Gastroesophageal sphincter (tissue), 4 donors: Measurements from ENCODE around the gene RNF157. TPM values are rescaled to one million over a fixed set of nuclear protein-coding genes. Genes with fewer than 3 reads are reported as not detected.
"Not testable (repeated sequence)": the region's sequence is repeated elsewhere in the genome, so short reads cannot be mapped to it uniquely, and the experiment has no call there.

Source experiments
- ATAC-seq: fragments of 150-250 bp; one replicate; pipeline ENCODE4 v1.9.1; 2016; ENCODE audit warnings: mild to moderate bottlenecking, moderate library complexity
- H3K27ac ChIP-seq, 4 donors: fragments of 200-600 bp; sonication (generic) in 3 of 4; 1 replicate in 3 of 4; 2 replicates in 1 of 4; pipeline ENCODE4 v1.5.1; 2016 to 2019
- H3K27me3 ChIP-seq: fragments of 200-600 bp; sonication (generic); one replicate; pipeline ENCODE4 v1.5.1; 2019
- H3K36me3 ChIP-seq, 2 donors: fragments of 200-600 bp; sonication (generic); one replicate each; pipeline ENCODE4 v1.5.1; 2019; ENCODE audit warnings: control low read depth in 1 of 2
- H3K4me1 ChIP-seq, 3 donors: fragments of 200-600 bp; sonication (generic); 1 replicate in 2 of 3; 2 replicates in 1 of 3; pipeline ENCODE4 v1.5.1; 2016 to 2019; ENCODE audit warnings: control low read depth in 2 of 3
- H3K4me3 ChIP-seq, 2 donors: fragments of 200-600 bp; sonication (generic); one replicate each; pipeline ENCODE4 v1.5.1; 2019; ENCODE audit warnings: mild to moderate bottlenecking in 1 of 2, moderate library complexity in 1 of 2
- H3K9me3 ChIP-seq, 3 donors: fragments of 200-600 bp; sonication (generic); one replicate each; pipeline ENCODE4 v1.5.1; 2017 to 2019; ENCODE audit warnings: control low read depth in 2 of 3
- EP300 ChIP-seq: sonication (generic); formaldehyde crosslinking; IDR thresholded peaks from one replicate; pipeline ENCODE4 v1.6.1; 2017; ENCODE audit warnings: antibody characterized with exemption, mild to moderate bottlenecking
- POLR2A ChIP-seq, 2 donors: fragments of 450-650 bp; IDR thresholded peaks; one replicate each; pipeline ENCODE4 v1.6.1; 2017; ENCODE audit warnings: antibody characterized with exemption in 2 of 2, mild to moderate bottlenecking in 2 of 2, moderate library complexity in 1 of 2
- POLR2AphosphoS5 ChIP-seq: sonication (generic); formaldehyde crosslinking; IDR thresholded peaks from one replicate; pipeline ENCODE4 v1.6.1; 2017; ENCODE audit warnings: antibody characterized with exemption
- WGBS, 2 donors: methylation state at CpG; one replicate each; pipeline ENCODE4 v1.1.5; 2018; ENCODE audit warnings: low coverage in 1 of 2; 5-methylcytosine and 5-hydroxymethylcytosine counted together
- total RNA-seq, 4 donors: library from RNA; depleted of rRNA; stranded (reverse); fragments of >200 nt; gene quantifications; one replicate each; pipeline ENCODE4 v1.1.0, GENCODE V29; 2016
- TF ChIP-seq, protein P1 (sequence below), 4 experiments: fragments of 200-600 bp in 2 of 4; fragments of 450-650 bp in 2 of 4; sonication (generic) in 1 of 4; IDR thresholded peaks; one replicate each; pipeline ENCODE4 v1.5.1; 2017 to 2019; ENCODE audit warnings: antibody characterized with exemption in 4 of 4, mild to moderate bottlenecking in 2 of 4, moderate library complexity in 2 of 4

Gene RNF157
- total RNA-seq, 4 donors from 2014 or later, result 2.5 to 8.1 (median 3.3) TPM

DNA sequence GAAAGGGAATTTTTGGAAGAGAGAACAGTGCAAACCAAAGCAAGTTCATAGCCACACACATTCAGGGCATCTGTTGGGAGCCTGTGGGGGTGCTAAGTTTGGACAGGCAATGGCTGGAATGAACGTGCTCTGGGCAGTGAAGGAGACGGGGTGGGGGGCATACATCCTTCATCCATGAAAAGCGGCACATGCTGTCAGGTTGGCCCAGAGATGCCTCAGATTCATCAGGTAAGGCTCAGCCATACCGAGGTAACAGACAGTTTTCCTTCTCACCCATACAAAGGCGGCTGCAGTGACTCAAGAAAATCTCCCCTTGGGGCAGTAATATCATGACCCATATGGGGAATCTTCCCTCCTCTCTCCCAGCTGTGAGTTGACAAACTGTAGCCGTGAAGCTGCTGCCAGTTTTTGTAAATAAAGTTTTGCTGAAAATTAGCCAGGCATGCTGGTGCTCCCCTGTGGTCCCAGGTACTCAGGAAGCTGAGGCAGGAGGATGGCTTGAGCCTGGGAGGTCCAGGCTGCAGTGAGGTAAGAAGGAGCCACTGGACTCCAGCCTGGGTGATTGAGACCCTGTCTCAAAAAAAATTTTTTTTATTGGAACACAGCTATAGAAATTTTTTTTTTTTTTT is 15.6 kb upstream of the RNF157 start:
- H3K4me1 ChIP-seq, result peaks cover 0 to 20% (median 5%) of the 10 kb centered on the region in 3 donors
- no peak for ATAC-seq
- TF ChIP-seq POLR2A (IDR thresholded peaks at IDR 0.05) (no peak), POLR2AphosphoS5 (no peak)
- TF ChIP-seq, protein P1, sequence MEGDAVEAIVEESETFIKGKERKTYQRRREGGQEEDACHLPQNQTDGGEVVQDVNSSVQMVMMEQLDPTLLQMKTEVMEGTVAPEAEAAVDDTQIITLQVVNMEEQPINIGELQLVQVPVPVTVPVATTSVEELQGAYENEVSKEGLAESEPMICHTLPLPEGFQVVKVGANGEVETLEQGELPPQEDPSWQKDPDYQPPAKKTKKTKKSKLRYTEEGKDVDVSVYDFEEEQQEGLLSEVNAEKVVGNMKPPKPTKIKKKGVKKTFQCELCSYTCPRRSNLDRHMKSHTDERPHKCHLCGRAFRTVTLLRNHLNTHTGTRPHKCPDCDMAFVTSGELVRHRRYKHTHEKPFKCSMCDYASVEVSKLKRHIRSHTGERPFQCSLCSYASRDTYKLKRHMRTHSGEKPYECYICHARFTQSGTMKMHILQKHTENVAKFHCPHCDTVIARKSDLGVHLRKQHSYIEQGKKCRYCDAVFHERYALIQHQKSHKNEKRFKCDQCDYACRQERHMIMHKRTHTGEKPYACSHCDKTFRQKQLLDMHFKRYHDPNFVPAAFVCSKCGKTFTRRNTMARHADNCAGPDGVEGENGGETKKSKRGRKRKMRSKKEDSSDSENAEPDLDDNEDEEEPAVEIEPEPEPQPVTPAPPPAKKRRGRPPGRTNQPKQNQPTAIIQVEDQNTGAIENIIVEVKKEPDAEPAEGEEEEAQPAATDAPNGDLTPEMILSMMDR (IDR thresholded peaks at IDR 0.05), result no peak
- no peaks in the 10 kb centered on the region for H3K36me3 ChIP-seq
- peaks cover 48% of the 10 kb centered on the region for H3K27me3 ChIP-seq
- no peak overlapping the region for H3K4me3 ChIP-seq
- H3K27ac ChIP-seq, result no peak overlapping the region
- 63 to 100% methylated on average over 1 to 3 of the region's 6 CpGs for WGBS, 2 donors
- no peaks in the 10 kb centered on the region for H3K9me3 ChIP-seq

DNA sequence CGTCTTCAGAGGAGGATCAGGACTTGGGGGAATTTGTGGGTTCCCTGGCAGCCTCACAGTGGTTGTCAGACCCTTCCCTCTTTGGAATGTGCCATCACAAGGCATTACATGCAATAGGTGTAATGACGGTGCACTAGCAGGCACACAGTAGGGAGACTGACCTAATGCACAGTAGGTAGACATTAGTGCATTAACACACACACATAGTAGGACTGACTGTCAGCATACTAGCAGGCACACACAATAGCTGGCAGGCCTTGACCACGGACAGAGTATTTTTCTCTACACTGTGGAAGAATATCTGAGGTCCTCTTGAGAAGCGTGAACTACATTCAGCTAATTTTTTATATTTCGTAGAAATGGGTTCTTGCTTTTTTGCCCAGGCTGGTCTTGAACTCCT is 14.0 kb upstream of the RNF157 start:
- H3K27me3 ChIP-seq, result peaks cover 62% of the 10 kb centered on the region
- H3K9me3 ChIP-seq, result no peaks in the 10 kb centered on the region
- H3K36me3 ChIP-seq, result no peaks in the 10 kb centered on the region
- H3K4me3 ChIP-seq, result no peak overlapping the region
- TF ChIP-seq EP300 (no peak), POLR2A (IDR thresholded peaks at IDR 0.05) (no peak), POLR2AphosphoS5 (no peak)
- TF ChIP-seq, protein P1 (IDR thresholded peaks at IDR 0.05), result no peak
- peaks cover 0 to 20% (median 5%) of the 10 kb centered on the region in 3 donors for H3K4me1 ChIP-seq
- no peak overlapping the region for H3K27ac ChIP-seq
- WGBS, 2 donors, result 60 to 74% methylated on average over 1 to 4 of the region's 5 CpGs
- ATAC-seq, result no peak

DNA sequence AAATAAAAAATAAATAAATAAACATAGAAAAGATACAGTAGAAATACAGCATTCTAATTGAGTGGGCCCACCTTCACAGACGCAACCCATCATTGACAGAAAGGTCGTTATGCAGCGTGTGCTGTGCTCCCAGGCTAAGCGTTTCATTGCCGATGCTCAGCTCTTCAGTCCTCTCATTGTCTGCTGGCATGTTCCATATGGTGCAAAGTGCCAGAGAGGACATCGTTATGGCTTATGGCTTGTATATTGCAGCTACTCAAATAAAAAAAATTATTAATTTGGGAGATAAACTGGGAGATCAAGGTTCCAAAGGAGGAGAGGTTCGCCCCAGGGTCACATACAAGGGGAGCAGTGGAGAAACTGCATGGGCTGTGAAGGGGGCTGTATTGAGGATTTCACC is 13.5 kb upstream of the RNF157 start:
- Histone ChIP-seq H3K4me1 (peaks cover 0 to 20% (median 5%) of the 10 kb centered on the region in 3 donors), H3K4me3 (no peak overlapping the region), H3K27ac (no peak overlapping the region), H3K9me3 (no peaks in the 10 kb centered on the region), H3K27me3 (peaks cover 66% of the 10 kb centered on the region), H3K36me3 (no peaks in the 10 kb centered on the region)
- TF ChIP-seq EP300 (no peak), POLR2A (IDR thresholded peaks at IDR 0.05) (no peak), POLR2AphosphoS5 (no peak)
- TF ChIP-seq, protein P1 (IDR thresholded peaks at IDR 0.05), result no peak
- no peak for ATAC-seq
- 61 to 69% methylated on average over 4 to 7 of the region's 7 CpGs for WGBS, 2 donors

DNA sequence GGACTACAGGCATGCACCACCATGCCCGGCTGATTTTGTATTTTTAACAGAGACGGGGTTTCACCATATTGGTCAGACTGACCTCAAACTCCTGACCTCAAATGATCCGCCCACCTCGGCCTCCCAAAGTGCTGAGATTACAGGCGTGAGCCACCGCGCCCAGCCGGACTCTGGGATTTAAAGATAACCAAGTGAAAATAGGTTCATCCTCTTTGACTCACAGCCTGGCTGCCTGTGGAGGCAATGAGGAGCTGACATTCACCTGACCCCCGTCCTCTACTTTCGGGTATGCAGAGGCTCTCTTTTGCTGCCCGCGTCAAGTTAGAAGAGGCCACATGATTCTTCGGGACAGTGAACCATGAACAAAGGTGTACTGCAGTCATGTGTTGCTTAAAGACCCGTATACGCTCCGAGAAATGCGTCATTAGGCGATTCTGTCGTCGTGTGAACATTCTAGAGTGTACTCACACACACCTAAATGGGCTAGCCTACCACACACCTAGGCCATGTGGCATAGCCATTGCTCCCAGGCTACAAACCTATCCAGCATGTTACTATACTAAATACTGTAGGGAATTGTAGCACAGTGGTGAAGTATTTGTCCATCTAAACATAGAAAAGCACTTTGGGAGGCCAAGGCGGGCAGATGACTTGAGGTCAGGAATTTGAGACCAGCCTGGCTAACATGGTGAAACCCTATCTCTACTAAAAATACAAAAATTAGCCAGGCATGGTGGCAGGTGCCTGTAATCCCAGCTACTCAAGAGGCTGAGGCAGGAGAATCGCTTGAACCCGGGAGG is 12.9 kb upstream of the RNF157 start:
- H3K27me3 ChIP-seq, result peaks cover 68% of the 10 kb centered on the region
- not testable (repeated sequence) for ATAC-seq, H3K9me3 ChIP-seq, H3K4me3 ChIP-seq, H3K36me3 ChIP-seq
- H3K4me1 ChIP-seq, result peaks cover 0 to 20% (median 5%) of the 10 kb centered on the region in 3 donors
- 83 to 93% methylated on average over 15 to 20 of the region's 23 CpGs for WGBS, 2 donors
- H3K27ac ChIP-seq, result peak overlapping the region in 3 of 4 donors; percentile 67 to 70 (median 70)

DNA sequence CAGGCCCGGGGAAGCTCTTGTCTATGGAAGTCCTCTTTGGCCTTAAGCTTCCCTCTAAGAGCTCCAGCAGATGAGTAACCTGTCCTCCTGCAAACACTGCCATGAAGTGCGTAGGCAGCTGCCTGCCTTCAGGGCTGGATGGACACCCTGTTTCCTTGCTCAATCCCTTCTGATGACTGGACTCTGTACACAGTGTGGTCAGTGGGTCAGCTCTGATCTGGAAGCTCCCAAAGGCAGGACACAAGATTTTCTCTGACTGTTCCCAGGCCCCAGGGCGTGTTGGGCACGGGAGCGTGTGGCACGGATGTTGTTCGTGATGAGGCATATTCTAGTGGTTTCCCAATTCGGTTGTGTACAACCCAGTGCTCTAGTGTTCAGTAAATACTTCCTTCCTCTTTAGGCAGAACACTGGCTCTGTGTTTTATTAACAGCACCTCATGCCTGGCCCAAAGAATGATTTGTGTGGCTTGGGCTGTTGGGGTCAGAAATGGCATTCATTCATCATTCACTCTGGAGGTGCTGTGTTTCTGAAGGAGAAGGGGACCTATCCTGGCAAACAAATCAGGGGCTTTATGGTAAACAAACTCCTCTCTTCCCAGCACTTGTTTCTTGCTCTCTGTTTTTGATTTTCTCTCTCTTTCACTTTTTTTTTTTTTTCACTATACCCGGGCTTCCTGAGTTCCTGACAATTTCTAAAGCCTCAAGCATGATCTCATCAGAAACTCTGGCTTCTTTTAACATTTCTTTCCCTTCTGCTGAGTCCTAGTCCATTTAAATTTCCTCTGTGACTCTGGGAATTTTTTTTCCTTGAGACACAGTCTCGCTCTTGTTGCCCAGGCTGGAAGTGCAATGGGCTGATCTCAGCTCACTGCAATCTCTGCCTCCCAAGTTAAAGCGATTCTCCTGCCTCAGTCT is 12.0 kb upstream of the RNF157 start:
- peak; percentile 93 for ATAC-seq
- TF ChIP-seq EP300, result no peak
- no peak for TF ChIP-seq POLR2A (IDR thresholded peaks at IDR 0.05)
- peak; percentile 65 for TF ChIP-seq POLR2AphosphoS5
- TF ChIP-seq, protein P1 (IDR thresholded peaks at IDR 0.05), result no peak
- Histone ChIP-seq H3K36me3 (no peaks in the 10 kb centered on the region), H3K9me3 (no peaks in the 10 kb centered on the region), H3K4me3 (no peak overlapping the region), H3K4me1 (peaks cover 0 to 20% (median 5%) of the 10 kb centered on the region in 3 donors), H3K27ac (peak overlapping the region in 3 of 4 donors; percentile 67 to 70 (median 70)), H3K27me3 (peaks cover 74% of the 10 kb centered on the region)
- WGBS, 2 donors, result 28 to 65% methylated on average over 3 to 8 of the region's 11 CpGs
